Activated CD4-positive, alpha-beta T cell treated with anti-CD3 and anti-CD28 coated beads for 36 hours (primary cell): Measurements from ENCODE around the gene POC5. TPM values are rescaled to one million over a fixed set of nuclear protein-coding genes. Genes with fewer than 3 reads are reported as not detected.
"Not testable (repeated sequence)": the region's sequence is repeated elsewhere in the genome, so short reads cannot be mapped to it uniquely, and the experiment has no call there.

Experiments used
- ATAC-seq: fragments of 200-7000 bp; cut with Tn5 transposase; one replicate; pipeline ENCODE4 v1.10.0; 2021; ENCODE audit warnings: mild to moderate bottlenecking, moderate library complexity
- CTCF ChIA-PET: fragments of 350-600 bp; sonication (Branson Sonifier 250); formaldehyde crosslinking; loops from one replicate; lab custom pipeline; 2021; ENCODE audit warnings: antibody characterized with exemption; lab: Charles Lee
- POLR2A ChIA-PET: fragments of 350-600 bp; sonication (Branson Sonifier 250); formaldehyde crosslinking; loops from one replicate; lab custom pipeline; 2021; ENCODE audit warnings: antibody characterized with exemption, inconsistent platforms; lab: Charles Lee
- DNase-seq: peaks from one replicate; pipeline ENCODE4 v3.0.0-alpha.2; 2020
- H3K27ac Mint-ChIP-seq: one replicate; pipeline ENCODE4 v1.8.0; 2021; ENCODE audit warnings: mixed read lengths
- H3K27me3 Mint-ChIP-seq: one replicate; pipeline ENCODE4 v1.8.0; 2021; ENCODE audit warnings: mixed read lengths
- H3K36me3 Mint-ChIP-seq: one replicate; pipeline ENCODE4 v1.8.0; 2021; ENCODE audit warnings: low read depth, mixed read lengths
- H3K4me1 Mint-ChIP-seq: one replicate; pipeline ENCODE4 v1.8.0; 2021; ENCODE audit warnings: mixed read lengths
- H3K4me3 Mint-ChIP-seq: one replicate; pipeline ENCODE4 v1.8.0; 2021; ENCODE audit warnings: mild to moderate bottlenecking, moderate library complexity, mixed read lengths
- H3K9me3 Mint-ChIP-seq: one replicate; pipeline ENCODE4 v1.8.0; 2021; ENCODE audit warnings: low read depth, mixed read lengths
- intact Hi-C, 2 experiments: fragments of 100-400 bp; cut with DNase I in 1 of 2; cut with micrococcal nuclease in 1 of 2; formaldehyde crosslinking; loops; one replicate each; pipeline versions ENCODE4 v1.14.2 to v1.15.1; 2022 to 2024; cut with DNase I, micrococcal nuclease
- total RNA-seq, 2 experiments: library from RNA; stranded (reverse); gene quantifications; one replicate each; pipeline ENCODE4 v1.2.3, GENCODE V29; 2021

The POC5 gene
- total RNA-seq, 2 experiments from 2014 or later = 20.2 to 20.3 TPM

GRCh38 chr5:75706016-75706415 lies 11.2 kb downstream of the POC5 start:
- Mint-ChIP-seq H3K4me1 (peaks cover 8% of the 10 kb centered on the region), H3K27me3 (no peaks in the 10 kb centered on the region), H3K27ac (no peak overlapping the region), H3K9me3 (no peaks in the 10 kb centered on the region), H3K36me3 (peaks cover 28% of the 10 kb centered on the region), H3K4me3 (no peak overlapping the region)
- ChIA-PET POLR2A (interaction anchor here (0.6 kb wide), 1 partner anchor 28 kb away, joined by 3 read pairs; no protein-coding TSS in a partner anchor), CTCF (no interaction called here)
- ATAC-seq (no peak), DNase-seq (no peak)
- intact Hi-C loops = no loop called here

GRCh38 chr5:75701856-75702255 lies 15.4 kb downstream of the POC5 start:
- Mint-ChIP-seq H3K4me3 (no peak overlapping the region), H3K36me3 (peaks cover 41% of the 10 kb centered on the region), H3K27me3 (no peaks in the 10 kb centered on the region), H3K4me1 (peaks cover 9% of the 10 kb centered on the region), H3K9me3 (peaks cover 3% of the 10 kb centered on the region), H3K27ac (no peak overlapping the region)
- ChIA-PET POLR2A (no interaction called here), CTCF (interaction anchor here (0.6 kb wide), 1 partner anchor 24 kb away, joined by 3 read pairs; no protein-coding TSS in a partner anchor)
- DNase-seq = no peak
- intact Hi-C loops = no loop called here
- no peak for ATAC-seq

GRCh38 chr5:75695472-75696351 lies 21.5 kb downstream of the POC5 start:
- H3K9me3 Mint-ChIP-seq, H3K27ac Mint-ChIP-seq, H3K27me3 Mint-ChIP-seq, intact Hi-C loops, DNase-seq, ATAC-seq, H3K4me1 Mint-ChIP-seq, CTCF ChIA-PET, H3K4me3 Mint-ChIP-seq, POLR2A ChIA-PET: not testable (repeated sequence)
- H3K36me3 Mint-ChIP-seq = peaks cover 34% of the 10 kb centered on the region

- intact Hi-C loops = no loop called here
- no peaks in the 10 kb centered on the region for H3K27me3 Mint-ChIP-seq
- peaks cover 3% of the 10 kb centered on the region for H3K9me3 Mint-ChIP-seq
- ChIA-PET POLR2A (no interaction called here), CTCF (no interaction called here)
- peaks cover 31% of the 10 kb centered on the region for H3K36me3 Mint-ChIP-seq
- no peak overlapping the region for H3K27ac Mint-ChIP-seq
- H3K4me3 Mint-ChIP-seq = no peak overlapping the region
- ATAC-seq (no peak), DNase-seq (no peak)
- H3K4me1 Mint-ChIP-seq = peaks cover 4% of the 10 kb centered on the region
Measured at GRCh38 chr5:75694781-75695180, 22.5 kb downstream of the POC5 start.

- no peaks in the 10 kb centered on the region for H3K4me1 Mint-ChIP-seq
- no peak for DNase-seq
- H3K9me3 Mint-ChIP-seq = no peaks in the 10 kb centered on the region
- intact Hi-C loops = no loop called here
- H3K27me3 Mint-ChIP-seq = no peaks in the 10 kb centered on the region
- H3K27ac Mint-ChIP-seq = no peak overlapping the region
- ChIA-PET CTCF (no interaction called here), POLR2A (interaction anchor here (0.6 kb wide), 1 partner anchor 33 kb away, joined by 3 read pairs; no protein-coding TSS in a partner anchor)
- no peak for ATAC-seq
- H3K36me3 Mint-ChIP-seq = peaks cover 23% of the 10 kb centered on the region
- no peak overlapping the region for H3K4me3 Mint-ChIP-seq
Measured at GRCh38 chr5:75690669-75691068, 26.6 kb downstream of the POC5 start.

- Mint-ChIP-seq H3K4me1 (no peaks in the 10 kb centered on the region), H3K36me3 (peaks cover 14% of the 10 kb centered on the region), H3K27me3 (no peaks in the 10 kb centered on the region), H3K27ac (no peak overlapping the region), H3K4me3 (no peak overlapping the region), H3K9me3 (no peaks in the 10 kb centered on the region)
- CTCF ChIA-PET = interaction anchor here (0.5 to 1.6 kb wide), 2 partner anchors 12 to 481 kb away, joined by 3 to 4 read pairs; no protein-coding TSS in a partner anchor
- POLR2A ChIA-PET = no interaction called here
- ATAC-seq (no peak), DNase-seq (no peak)
- intact Hi-C loops = no loop called here
Measured at GRCh38 chr5:75686480-75686879, 30.8 kb downstream of the POC5 start.

GRCh38 chr5:75685141-75685540 lies 32.1 kb downstream of the POC5 start:
- POLR2A ChIA-PET = no interaction called here
- Mint-ChIP-seq H3K27me3 (no peaks in the 10 kb centered on the region), H3K36me3 (peaks cover 14% of the 10 kb centered on the region), H3K27ac (no peak overlapping the region), H3K4me3 (no peak overlapping the region), H3K9me3 (no peaks in the 10 kb centered on the region), H3K4me1 (no peaks in the 10 kb centered on the region)
- intact Hi-C loops = no loop called here
- ATAC-seq (no peak), DNase-seq (no peak)
- CTCF ChIA-PET = no interaction called here

- peaks cover 11% of the 10 kb centered on the region for H3K36me3 Mint-ChIP-seq
- no peaks in the 10 kb centered on the region for H3K9me3 Mint-ChIP-seq
- H3K4me1 Mint-ChIP-seq = peaks cover 13% of the 10 kb centered on the region
- H3K27me3 Mint-ChIP-seq = no peaks in the 10 kb centered on the region
- ATAC-seq (peak; percentile 45), DNase-seq (no peak)
- ChIA-PET CTCF (interaction anchor here (0.6 to 4.3 kb wide), 16 partner anchors 9 to 1004 kb away, joined by 3 to 20 read pairs (median 4); partner anchors contain the start of genes ANKRD31, HMGCR and POLK), POLR2A (no interaction called here)
- H3K27ac Mint-ChIP-seq = no peak overlapping the region
- H3K4me3 Mint-ChIP-seq = no peak overlapping the region
- intact Hi-C loops = loop anchor here (1.0 to 5.0 kb wide), 6 partner anchors 170 to 629 kb away; partner anchors contain the start of genes ANKRD31 (in 2 of the 2), GCNT4 (in 2 of the 2), CERT1 (in 1 of the 2) and HMGCR (in 1 of the 2)
Measured at GRCh38 chr5:75681125-75681830, 36.0 kb downstream of the POC5 start.

- POLR2A ChIA-PET = interaction anchor here (0.6 kb wide), 1 partner anchor 28 kb away, joined by 3 read pairs; no protein-coding TSS in a partner anchor
- H3K4me1 Mint-ChIP-seq = peaks cover 13% of the 10 kb centered on the region
- no peaks in the 10 kb centered on the region for H3K27me3 Mint-ChIP-seq
- no peak overlapping the region for H3K4me3 Mint-ChIP-seq
- intact Hi-C loops = loop anchor here in 1 of 2 experiments (10.0 kb wide), 1 partner anchor 743 kb away; no protein-coding TSS in a partner anchor
- DNase-seq (peak; percentile 27), ATAC-seq (peak; percentile 91)
- H3K36me3 Mint-ChIP-seq = peaks cover 18% of the 10 kb centered on the region
- no peaks in the 10 kb centered on the region for H3K9me3 Mint-ChIP-seq
- H3K27ac Mint-ChIP-seq = peak overlapping the region; percentile 55
- CTCF ChIA-PET = interaction anchor here (0.6 to 2.6 kb wide), 4 partner anchors 9 to 24 kb away, joined by 3 to 7 read pairs (median 4); no protein-coding TSS in a partner anchor
Measured at GRCh38 chr5:75678155-75678554, 39.1 kb downstream of the POC5 start.

- ATAC-seq = peak; percentile 14
Measured at GRCh38 chr5:75677607-75678006, 39.6 kb downstream of the POC5 start.

GRCh38 chr5:75675783-75676182 lies 41.5 kb downstream of the POC5 start:
- H3K4me3 Mint-ChIP-seq = no peak overlapping the region
- H3K36me3 Mint-ChIP-seq = peaks cover 23% of the 10 kb centered on the region
- CTCF ChIA-PET = no interaction called here
- no peaks in the 10 kb centered on the region for H3K9me3 Mint-ChIP-seq
- H3K27me3 Mint-ChIP-seq = no peaks in the 10 kb centered on the region
- no peak overlapping the region for H3K27ac Mint-ChIP-seq
- ATAC-seq (no peak), DNase-seq (no peak)
- POLR2A ChIA-PET = no interaction called here
- intact Hi-C loops = loop anchor here in 1 of 2 experiments (10.0 kb wide), 1 partner anchor 741 kb away; no protein-coding TSS in a partner anchor
- H3K4me1 Mint-ChIP-seq = peaks cover 21% of the 10 kb centered on the region

More at GRCh38 chr5:75677607-75678006, 39.6 kb downstream of the POC5 start:
- Mint-ChIP-seq H3K27me3 (no peaks in the 10 kb centered on the region), H3K27ac (peak overlapping the region; percentile 48), H3K4me3 (no peak overlapping the region), H3K9me3 (no peaks in the 10 kb centered on the region), H3K36me3 (peaks cover 18% of the 10 kb centered on the region), H3K4me1 (peaks cover 13% of the 10 kb centered on the region)
- DNase-seq = no peak
- POLR2A ChIA-PET = interaction anchor here (0.6 kb wide), 1 partner anchor 28 kb away, joined by 3 read pairs; no protein-coding TSS in a partner anchor
- CTCF ChIA-PET = interaction anchor here (0.6 to 2.6 kb wide), 4 partner anchors 8 to 24 kb away, joined by 3 to 7 read pairs (median 4); no protein-coding TSS in a partner anchor
- intact Hi-C loops = loop anchor here in 1 of 2 experiments (10.0 kb wide), 1 partner anchor 743 kb away; no protein-coding TSS in a partner anchor
